HepG2 (cell line): ENCODE results near the gene TTBK1. TPM values are rescaled to one million over a fixed set of nuclear protein-coding genes. Genes with fewer than 3 reads are reported as not detected.

Experiments used
- DPF2 ChIP-seq: sonication (generic); formaldehyde crosslinking; IDR thresholded peaks from 2 replicates; pipeline ENCODE4 v1.4.0; 2020; ENCODE audit warnings: mild to moderate bottlenecking, low read depth, missing genetic modification reagents, borderline replicate concordance
- ESRRA ChIP-seq: sonication (generic); formaldehyde crosslinking; IDR thresholded peaks from 2 replicates; pipeline ENCODE4 v1.5.1; 2020; ENCODE audit warnings: mild to moderate bottlenecking, low read depth, missing genetic modification reagents
- ETV5 ChIP-seq: IDR thresholded peaks from 2 replicates; pipeline ENCODE4 v1.6.1; 2018; ENCODE audit warnings: missing biosample characterization, missing genetic modification reagents, inconsistent platforms, borderline replicate concordance
- FOXA3 ChIP-seq: IDR thresholded peaks from 2 replicates; pipeline ENCODE4 v1.6.1; 2016; ENCODE audit warnings: missing genetic modification reagents, missing compliant biosample characterization
- FOXJ3 ChIP-seq: sonication (generic); formaldehyde crosslinking; IDR thresholded peaks from 2 replicates; pipeline ENCODE4 v1.4.0; 2020; ENCODE audit warnings: missing genetic modification reagents, mild to moderate bottlenecking, borderline replicate concordance
- GABPA ChIP-seq, 2 experiments: IDR thresholded peaks; 2 replicates each; pipeline ENCODE4 v1.6.1; 2011 to 2016; ENCODE audit warnings: low read depth in 2 of 2, low read length in 1 of 2, missing biosample characterization in 1 of 2, missing genetic modification characterization in 1 of 2
- RCOR2 ChIP-seq: IDR thresholded peaks from 2 replicates; pipeline ENCODE4 v1.6.1; 2016; ENCODE audit warnings: missing biosample characterization, missing genetic modification reagents
- WIZ ChIP-seq: sonication (generic); formaldehyde crosslinking; IDR thresholded peaks from 2 replicates; pipeline ENCODE4 v1.5.1; 2020; ENCODE audit warnings: mild to moderate bottlenecking, missing genetic modification reagents
- ZMYM3 ChIP-seq: sonication (generic); formaldehyde crosslinking; IDR thresholded peaks from 2 replicates; pipeline ENCODE4 v1.5.1; 2020; ENCODE audit warnings: mild to moderate bottlenecking, missing genetic modification reagents
- ZNF629 ChIP-seq: sonication (generic); formaldehyde crosslinking; conservative IDR thresholded peaks from 2 replicates; pipeline ENCODE4 v1.5.0; 2020; ENCODE audit warnings: missing genetic modification reagents
- ZNF776 ChIP-seq: sonication (generic); formaldehyde crosslinking; IDR thresholded peaks from 2 replicates; pipeline ENCODE4 v1.4.0; 2020; ENCODE audit warnings: mild to moderate bottlenecking, missing genetic modification reagents
- polyA plus RNA-seq, 8 experiments: library from polyadenylated mRNA; depleted of rRNA in 3 of 8; stranded (reverse) in 7 of 8; unstranded in 1 of 8; fragments of >200 nt; fragmentation: Illumina TruSeq in 4 of 8; extraction: Trizol in 4 of 8; gene quantifications; 2 replicates each; pipeline versions ENCODE4 v1.2.1 to v1.2.3, GENCODE V29; 2011 to 2016; ENCODE audit warnings: low read depth in 4 of 8, missing spikeins in 1 of 8, mixed read lengths in 1 of 8; ENCODE audit not compliant: insufficient read depth in 1 of 8
- total RNA-seq, 5 experiments: library from RNA; depleted of rRNA; stranded (reverse); fragments of >200 nt; fragmentation: Illumina TruSeq; extraction: Trizol; gene quantifications; 2 replicates each; pipeline ENCODE4 v1.2.3, GENCODE V29; 2016; ENCODE audit warnings: low read depth in 1 of 5
- TF ChIP-seq, protein P1 (sequence below): sonication (generic); formaldehyde crosslinking; IDR thresholded peaks from 2 replicates; pipeline ENCODE4 v1.4.0; 2020; ENCODE audit warnings: missing genetic modification reagents, mild to moderate bottlenecking, borderline replicate concordance
- TF ChIP-seq, protein P2 (sequence below): sonication (generic); formaldehyde crosslinking; IDR thresholded peaks from 2 replicates; pipeline ENCODE4 v1.5.1; 2020; ENCODE audit warnings: mild to moderate bottlenecking, missing genetic modification reagents, moderate library complexity
- TF ChIP-seq, protein P3 (sequence below): sonication (generic); formaldehyde crosslinking; IDR thresholded peaks from 2 replicates; pipeline ENCODE4 v1.4.0; 2020; ENCODE audit warnings: missing genetic modification reagents

Gene TTBK1
- total and polyA plus RNA-seq, 2 of the 13 experiments (the other 11 are each of a cell fraction or from before 2014, with no cell fraction given): 0.24 to 0.33 TPM

DNA sequence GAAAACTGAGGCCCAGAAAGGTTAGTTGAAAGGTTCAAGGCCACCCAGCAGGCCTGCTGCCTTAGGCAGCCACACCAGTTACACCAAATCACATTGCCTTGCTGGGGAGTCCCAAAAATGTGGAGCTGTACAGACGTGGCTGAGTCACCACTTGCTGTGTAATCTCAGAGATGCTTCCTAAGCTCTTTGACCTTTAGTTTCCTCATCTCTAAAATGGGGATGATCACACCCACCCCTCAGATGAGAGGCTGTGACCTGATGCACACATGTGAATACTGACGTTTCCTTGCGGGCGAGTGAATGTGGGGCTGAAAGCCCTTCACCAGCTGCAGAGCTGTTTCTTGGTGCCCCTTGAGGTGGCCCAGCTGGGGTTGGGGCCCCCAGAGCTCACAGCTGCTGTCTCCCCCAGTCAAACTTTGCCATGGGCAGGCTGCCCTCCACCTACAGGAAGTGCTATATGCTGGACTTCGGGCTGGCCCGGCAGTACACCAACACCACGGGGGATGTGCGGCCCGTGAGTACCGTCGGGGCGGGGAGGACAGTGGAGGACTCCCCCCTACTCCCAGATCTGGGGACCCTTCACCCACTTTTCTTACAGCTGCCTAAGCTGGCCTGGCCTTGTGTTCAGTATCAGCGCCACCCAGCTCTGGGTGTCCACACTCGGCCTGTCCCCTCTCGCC is 11.0 kb downstream of the TTBK1 start (continued):
- TF ChIP-seq, protein P1, sequence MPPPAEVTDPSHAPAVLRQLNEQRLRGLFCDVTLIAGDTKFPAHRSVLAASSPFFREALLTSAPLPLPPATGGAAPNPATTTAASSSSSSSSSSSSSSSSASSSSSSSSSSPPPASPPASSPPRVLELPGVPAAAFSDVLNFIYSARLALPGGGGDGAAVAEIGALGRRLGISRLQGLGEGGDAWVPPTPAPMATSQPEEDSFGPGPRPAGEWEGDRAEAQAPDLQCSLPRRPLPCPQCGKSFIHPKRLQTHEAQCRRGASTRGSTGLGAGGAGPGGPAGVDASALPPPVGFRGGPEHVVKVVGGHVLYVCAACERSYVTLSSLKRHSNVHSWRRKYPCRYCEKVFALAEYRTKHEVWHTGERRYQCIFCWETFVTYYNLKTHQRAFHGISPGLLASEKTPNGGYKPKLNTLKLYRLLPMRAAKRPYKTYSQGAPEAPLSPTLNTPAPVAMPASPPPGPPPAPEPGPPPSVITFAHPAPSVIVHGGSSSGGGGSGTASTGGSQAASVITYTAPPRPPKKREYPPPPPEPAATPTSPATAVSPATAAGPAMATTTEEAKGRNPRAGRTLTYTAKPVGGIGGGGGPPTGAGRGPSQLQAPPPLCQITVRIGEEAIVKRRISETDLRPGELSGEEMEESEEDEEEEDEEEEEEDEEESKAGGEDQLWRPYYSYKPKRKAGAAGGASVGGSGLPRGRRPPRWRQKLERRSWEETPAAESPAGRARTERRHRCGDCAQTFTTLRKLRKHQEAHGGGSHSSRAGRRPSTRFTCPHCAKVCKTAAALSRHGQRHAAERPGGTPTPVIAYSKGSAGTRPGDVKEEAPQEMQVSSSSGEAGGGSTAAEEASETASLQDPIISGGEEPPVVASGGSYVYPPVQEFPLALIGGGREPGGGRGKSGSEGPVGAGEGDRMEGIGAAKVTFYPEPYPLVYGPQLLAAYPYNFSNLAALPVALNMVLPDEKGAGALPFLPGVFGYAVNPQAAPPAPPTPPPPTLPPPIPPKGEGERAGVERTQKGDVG (CRISPR knock-in tag): 0 out of 2 replicates have a peak, but pooled peaks have one; percentile 18
- TF ChIP-seq ZNF776 (CRISPR knock-in tag) (0 out of 2 replicates have a peak, but pooled peaks have one; percentile 29), GABPA (IDR thresholded peaks at IDR 0.05; ENCODE audit: low read depth, low read length) (no peak), GABPA (CRISPR knock-in tag; IDR thresholded peaks at IDR 0.05; ENCODE audit: low read depth) (peak; percentile 35; the same call in 1 of the 2 replicates), DPF2 (CRISPR knock-in tag) (no peak), FOXA3 (CRISPR knock-in tag) (no peak), ZMYM3 (CRISPR knock-in tag) (peak; percentile 82), ESRRA (no peak), FOXJ3 (CRISPR knock-in tag) (no peak), RCOR2 (CRISPR knock-in tag) (0 out of 2 replicates have a peak, but pooled peaks have one; percentile 21), ETV5 (CRISPR knock-in tag) (0 out of 2 replicates have a peak, but pooled peaks have one; percentile 30), WIZ (CRISPR knock-in tag) (no peak), ZNF629 (CRISPR knock-in tag) (peak; percentile 94)
- TF ChIP-seq, protein P2, sequence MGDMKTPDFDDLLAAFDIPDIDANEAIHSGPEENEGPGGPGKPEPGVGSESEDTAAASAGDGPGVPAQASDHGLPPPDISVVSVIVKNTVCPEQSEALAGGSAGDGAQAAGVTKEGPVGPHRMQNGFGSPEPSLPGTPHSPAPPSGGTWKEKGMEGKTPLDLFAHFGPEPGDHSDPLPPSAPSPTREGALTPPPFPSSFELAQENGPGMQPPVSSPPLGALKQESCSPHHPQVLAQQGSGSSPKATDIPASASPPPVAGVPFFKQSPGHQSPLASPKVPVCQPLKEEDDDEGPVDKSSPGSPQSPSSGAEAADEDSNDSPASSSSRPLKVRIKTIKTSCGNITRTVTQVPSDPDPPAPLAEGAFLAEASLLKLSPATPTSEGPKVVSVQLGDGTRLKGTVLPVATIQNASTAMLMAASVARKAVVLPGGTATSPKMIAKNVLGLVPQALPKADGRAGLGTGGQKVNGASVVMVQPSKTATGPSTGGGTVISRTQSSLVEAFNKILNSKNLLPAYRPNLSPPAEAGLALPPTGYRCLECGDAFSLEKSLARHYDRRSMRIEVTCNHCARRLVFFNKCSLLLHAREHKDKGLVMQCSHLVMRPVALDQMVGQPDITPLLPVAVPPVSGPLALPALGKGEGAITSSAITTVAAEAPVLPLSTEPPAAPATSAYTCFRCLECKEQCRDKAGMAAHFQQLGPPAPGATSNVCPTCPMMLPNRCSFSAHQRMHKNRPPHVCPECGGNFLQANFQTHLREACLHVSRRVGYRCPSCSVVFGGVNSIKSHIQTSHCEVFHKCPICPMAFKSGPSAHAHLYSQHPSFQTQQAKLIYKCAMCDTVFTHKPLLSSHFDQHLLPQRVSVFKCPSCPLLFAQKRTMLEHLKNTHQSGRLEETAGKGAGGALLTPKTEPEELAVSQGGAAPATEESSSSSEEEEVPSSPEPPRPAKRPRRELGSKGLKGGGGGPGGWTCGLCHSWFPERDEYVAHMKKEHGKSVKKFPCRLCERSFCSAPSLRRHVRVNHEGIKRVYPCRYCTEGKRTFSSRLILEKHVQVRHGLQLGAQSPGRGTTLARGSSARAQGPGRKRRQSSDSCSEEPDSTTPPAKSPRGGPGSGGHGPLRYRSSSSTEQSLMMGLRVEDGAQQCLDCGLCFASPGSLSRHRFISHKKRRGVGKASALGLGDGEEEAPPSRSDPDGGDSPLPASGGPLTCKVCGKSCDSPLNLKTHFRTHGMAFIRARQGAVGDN (CRISPR knock-in tag): peak; percentile 50
- TF ChIP-seq, protein P3, sequence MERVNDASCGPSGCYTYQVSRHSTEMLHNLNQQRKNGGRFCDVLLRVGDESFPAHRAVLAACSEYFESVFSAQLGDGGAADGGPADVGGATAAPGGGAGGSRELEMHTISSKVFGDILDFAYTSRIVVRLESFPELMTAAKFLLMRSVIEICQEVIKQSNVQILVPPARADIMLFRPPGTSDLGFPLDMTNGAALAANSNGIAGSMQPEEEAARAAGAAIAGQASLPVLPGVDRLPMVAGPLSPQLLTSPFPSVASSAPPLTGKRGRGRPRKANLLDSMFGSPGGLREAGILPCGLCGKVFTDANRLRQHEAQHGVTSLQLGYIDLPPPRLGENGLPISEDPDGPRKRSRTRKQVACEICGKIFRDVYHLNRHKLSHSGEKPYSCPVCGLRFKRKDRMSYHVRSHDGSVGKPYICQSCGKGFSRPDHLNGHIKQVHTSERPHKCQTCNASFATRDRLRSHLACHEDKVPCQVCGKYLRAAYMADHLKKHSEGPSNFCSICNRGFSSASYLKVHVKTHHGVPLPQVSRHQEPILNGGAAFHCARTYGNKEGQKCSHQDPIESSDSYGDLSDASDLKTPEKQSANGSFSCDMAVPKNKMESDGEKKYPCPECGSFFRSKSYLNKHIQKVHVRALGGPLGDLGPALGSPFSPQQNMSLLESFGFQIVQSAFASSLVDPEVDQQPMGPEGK (CRISPR knock-in tag): peak; percentile 44; the same call in 1 of the 2 replicates
- TF ChIP-seq, all 625 proteins: peak for 16
